Cardiac muscle cell (in vitro differentiated cells and primary cell): ENCODE results near the gene RD3L. TPM values are rescaled to one million over a fixed set of nuclear protein-coding genes. Genes with fewer than 3 reads are reported as not detected.
"Not testable (repeated sequence)": the region's sequence is repeated elsewhere in the genome, so short reads cannot be mapped to it uniquely, and the experiment has no call there.

Experiments used
- DNase-seq, 2 donors: peaks; one replicate each; pipeline versions ENCODE4 v3.0.0 to v3.0.0-alpha.2; 2010 to 2017; ENCODE audit warnings: low read depth in 1 of 2, low spot score in 1 of 2
- H3K27ac ChIP-seq: fragments of 200-600 bp; sonication (generic); 2 replicates; pipeline ENCODE4 v1.5.1; 2016
- H3K27me3 ChIP-seq: fragments of 200-600 bp; sonication (generic); 2 replicates; pipeline ENCODE4 v1.6.0; 2016; ENCODE audit warnings: control low read depth
- H3K36me3 ChIP-seq: fragments of 200-600 bp; sonication (generic); 2 replicates; pipeline ENCODE4 v1.5.1; 2016; ENCODE audit warnings: control low read depth
- H3K4me1 ChIP-seq: fragments of 200-600 bp; sonication (generic); 2 replicates; pipeline ENCODE4 v1.8.1; 2017; ENCODE audit warnings: low read depth, mild to moderate bottlenecking, mixed run types
- H3K4me3 ChIP-seq: fragments of 200-600 bp; sonication (generic); 2 replicates; pipeline ENCODE4 v1.5.1; 2016; ENCODE audit warnings: mild to moderate bottlenecking
- H3K9me3 ChIP-seq: fragments of 200-600 bp; sonication (generic); 2 replicates; pipeline ENCODE4 v1.5.1; 2017; ENCODE audit warnings: low read depth, mild to moderate bottlenecking, control low read depth
- CTCF ChIP-seq: IDR thresholded peaks from 2 replicates; pipeline ENCODE4 v1.5.1; 2012; ENCODE audit warnings: low read depth, mild to moderate bottlenecking, low read length
- polyA plus RNA-seq: library from polyadenylated mRNA; unstranded; fragments of >200 nt; fragmentation: Nextera tagmentation; extraction: Ambion mirVana; gene quantifications from 2 replicates; pipeline ENCODE4 v1.2.1, GENCODE V29; 2016
- total RNA-seq: library from RNA; depleted of rRNA; stranded (reverse); fragments of >200 nt; gene quantifications from 2 replicates; pipeline ENCODE4 v1.2.3, GENCODE V29; 2016

RD3L gene
- total RNA-seq (0.18 and 0.35 TPM in 2 replicates), polyA plus RNA-seq (0.46 and 0.49 TPM in 2 replicates)

GRCh38 chr14:103941973-103942736, at the start of gene RD3L:
Gene RD3L, minus strand, starts transcription at chr14:103942529. Its CDS starts 834 bp downstream, at chr14:103941695.
- TF ChIP-seq CTCF = no peak
- peak in 1 of 2 donors; percentile 36 for DNase-seq
- no peaks in the 10 kb centered on the region for H3K36me3 ChIP-seq
- H3K27me3 ChIP-seq = no peaks in the 10 kb centered on the region
- no peak within 1 kb of the TSS for H3K4me3 ChIP-seq
- H3K4me1 ChIP-seq = peaks cover 14% of the 10 kb centered on the region
- H3K9me3 ChIP-seq = no peaks in the 10 kb centered on the region
- no peak within 1 kb of the TSS for H3K27ac ChIP-seq

- Histone ChIP-seq H3K9me3 (no peaks in the 10 kb centered on the region), H3K4me3 (no peak overlapping the region), H3K27me3 (no peaks in the 10 kb centered on the region), H3K36me3 (no peaks in the 10 kb centered on the region), H3K27ac (no peak overlapping the region), H3K4me1 (no peaks in the 10 kb centered on the region)
- no peak for DNase-seq
- TF ChIP-seq CTCF = no peak
Measured at GRCh38 chr14:103989964-103990363, 47.6 kb upstream of the RD3L start.

GRCh38 chr14:103989034-103989433, 46.7 kb upstream of the RD3L start:
- DNase-seq = no peak
- no peaks in the 10 kb centered on the region for H3K9me3 ChIP-seq
- H3K27me3 ChIP-seq = no peaks in the 10 kb centered on the region
- H3K4me3 ChIP-seq = no peak overlapping the region
- TF ChIP-seq CTCF = no peak
- H3K36me3 ChIP-seq = no peaks in the 10 kb centered on the region
- no peaks in the 10 kb centered on the region for H3K4me1 ChIP-seq
- H3K27ac ChIP-seq = no peak overlapping the region

GRCh38 chr14:103984196-103984595, 41.9 kb upstream of the RD3L start:
- DNase-seq = no peak
- H3K4me1 ChIP-seq = no peaks in the 10 kb centered on the region
- TF ChIP-seq CTCF = no peak
- H3K27me3 ChIP-seq = no peaks in the 10 kb centered on the region
- H3K27ac ChIP-seq = no peak overlapping the region
- H3K36me3 ChIP-seq = no peaks in the 10 kb centered on the region
- H3K9me3 ChIP-seq = no peaks in the 10 kb centered on the region
- no peak overlapping the region for H3K4me3 ChIP-seq

GRCh38 chr14:103980623-103981238, 38.4 kb upstream of the RD3L start:
- peak; percentile 34 to 49 for DNase-seq
- not testable (repeated sequence) for H3K36me3 ChIP-seq, H3K9me3 ChIP-seq, H3K4me1 ChIP-seq, H3K27ac ChIP-seq, H3K4me3 ChIP-seq, H3K27me3 ChIP-seq
- TF ChIP-seq CTCF = peak; percentile 50
